ENCODE measurements around the gene ZNF878.
A peak's percentile ranks its signal among the peaks of the same experiment; 100 is the strongest.
"Not testable (repeated sequence)": the region's sequence is repeated elsewhere in the genome, so short reads cannot be mapped to it uniquely, and the experiment has no call there.

The ZNF878 gene
- 0 to 0.07 reads per million in 2 donors for total RNA-seq

- DNase-seq, result peak in 3 of 5 experiments; percentile 24 to 55 (median 30)
These were observed at the start of gene ZNF878 for GRCh38 chr19:12052497-12053169. TSS of gene ZNF878 (minus strand) at chr19:12052961. CDS start at chr19:12052801, 160 bp downstream.

- DNase-seq, result no peak
These were observed 45.3 kb upstream of the ZNF878 start for GRCh38 chr19:12098040-12098439.

- no peak for DNase-seq
These were observed 42.5 kb upstream of the ZNF878 start for GRCh38 chr19:12095111-12095790.

- peak in 1 of 5 experiments; percentile 9 for DNase-seq
These were observed 41.0 kb upstream of the ZNF878 start for GRCh38 chr19:12093777-12094176.

DNA sequence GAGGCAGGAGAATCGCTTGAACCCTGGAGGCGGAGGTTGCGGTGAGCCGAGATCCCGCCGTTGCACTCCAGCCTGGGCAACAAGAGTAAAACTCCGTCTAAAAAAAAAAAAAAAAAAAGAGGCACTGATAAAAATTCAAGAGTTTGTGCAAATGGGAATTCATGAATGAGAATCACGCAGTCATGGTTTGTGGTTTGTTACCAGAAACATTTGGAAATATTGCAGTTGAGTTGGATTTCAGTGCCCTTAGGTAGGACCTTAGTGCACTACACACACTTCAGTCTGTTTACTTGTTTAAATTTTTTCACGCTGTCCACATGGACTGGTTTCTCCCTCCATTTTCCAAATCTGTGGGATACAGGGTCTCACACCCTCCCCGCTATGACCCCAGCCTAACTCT lies 40.2 kb upstream of the ZNF878 start:
- no peak for DNase-seq

DNA sequence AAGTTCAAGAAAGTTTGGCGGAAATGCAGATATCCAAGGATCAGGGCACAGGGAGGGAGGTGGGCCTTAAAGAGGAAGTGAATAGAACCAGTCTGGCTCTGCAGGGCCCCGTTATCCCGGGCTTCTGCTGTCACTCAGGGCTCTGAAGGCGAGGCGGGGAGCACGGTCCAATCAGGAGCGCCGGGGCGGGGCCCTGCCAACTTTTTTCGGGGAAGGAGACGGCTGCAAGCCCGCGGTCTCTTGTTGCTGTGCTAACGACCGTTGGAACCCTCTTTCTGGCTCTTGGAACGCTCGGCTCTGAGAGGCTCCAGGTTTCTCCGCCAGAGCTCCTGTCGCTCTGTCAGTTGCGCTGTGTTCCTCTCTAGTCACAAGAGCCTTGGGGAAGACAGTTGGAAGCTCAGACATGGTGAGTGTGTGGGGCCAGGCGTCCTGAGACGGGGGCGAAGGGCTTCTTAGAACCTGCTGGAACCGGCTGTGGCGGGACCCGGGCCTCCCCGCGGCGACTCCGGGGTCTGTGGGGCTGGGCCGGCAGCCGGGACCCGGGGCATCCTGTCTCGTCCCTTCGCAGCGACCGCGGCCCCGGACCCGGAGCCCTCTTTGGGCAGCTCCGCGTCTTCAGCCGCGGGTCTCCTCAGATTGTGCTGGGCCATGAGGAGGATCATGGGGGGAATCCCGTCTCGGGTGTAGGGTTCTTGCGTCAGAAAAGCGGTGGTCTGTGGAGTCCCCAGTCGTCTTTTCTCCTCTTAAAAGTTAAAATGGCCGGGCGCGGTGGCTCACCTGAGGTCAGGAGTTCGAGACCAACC lies 39.5 kb upstream of the ZNF878 start:
- peak in 4 of 5 experiments; percentile 17 to 76 (median 34) for DNase-seq

- DNase-seq, result peak; percentile 17 to 62 (median 37)
These were observed 38.0 kb upstream of the ZNF878 start for GRCh38 chr19:12090807-12091206.

DNA sequence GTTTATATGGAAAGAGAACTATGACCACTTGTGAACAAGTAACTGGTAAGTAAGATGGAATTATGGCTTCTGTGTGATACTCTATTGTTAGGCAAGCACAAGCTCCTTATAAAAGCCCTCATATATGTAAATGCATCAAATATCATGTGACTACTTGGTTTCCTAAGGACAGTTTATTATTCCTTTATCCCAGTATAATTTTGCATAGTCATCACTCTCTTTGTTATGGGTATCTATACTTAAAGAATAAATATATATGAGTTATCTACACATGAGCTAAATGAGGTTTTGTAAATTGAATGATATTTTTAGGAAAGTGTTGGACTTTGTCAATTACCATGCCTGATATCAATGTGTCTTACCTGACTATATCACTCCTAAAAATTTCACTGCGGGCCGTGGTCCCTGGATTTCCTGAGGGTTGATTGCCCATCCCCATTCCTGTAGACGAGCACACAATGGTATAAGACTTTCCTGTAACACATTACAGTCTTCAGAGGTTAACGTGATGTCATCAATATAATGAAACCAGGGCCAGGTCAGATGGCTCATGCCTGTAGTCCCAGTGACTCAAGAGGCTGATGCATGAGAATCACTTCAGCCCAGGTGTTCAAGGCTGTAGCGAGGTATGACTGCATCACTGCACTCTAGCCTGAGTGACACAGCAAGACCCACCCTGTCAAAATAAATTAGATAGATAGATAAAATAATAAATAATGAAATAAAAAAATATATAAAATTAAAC lies 32.5 kb upstream of the ZNF878 start:
- no peak for DNase-seq

DNA sequence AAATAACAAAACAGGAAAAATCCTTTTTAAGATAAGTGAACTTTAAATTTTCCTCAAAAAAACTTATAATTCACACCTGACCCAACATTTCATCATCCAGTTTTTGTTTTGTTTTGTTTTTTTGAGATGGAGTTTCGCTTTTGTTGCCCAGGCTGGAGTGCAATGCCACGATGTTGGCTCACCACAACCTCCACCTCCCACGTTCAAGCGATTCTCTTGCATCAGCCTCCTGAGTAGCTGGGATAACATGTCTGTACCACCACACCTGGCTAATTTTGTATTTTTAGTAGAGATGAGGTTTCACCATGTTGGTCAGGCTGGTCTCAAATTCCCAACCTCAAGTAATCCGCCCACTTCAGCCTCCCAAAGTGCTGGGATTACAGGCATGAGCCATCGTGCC lies 30.6 kb upstream of the ZNF878 start:
- DNase-seq, result not testable (repeated sequence)

DNA sequence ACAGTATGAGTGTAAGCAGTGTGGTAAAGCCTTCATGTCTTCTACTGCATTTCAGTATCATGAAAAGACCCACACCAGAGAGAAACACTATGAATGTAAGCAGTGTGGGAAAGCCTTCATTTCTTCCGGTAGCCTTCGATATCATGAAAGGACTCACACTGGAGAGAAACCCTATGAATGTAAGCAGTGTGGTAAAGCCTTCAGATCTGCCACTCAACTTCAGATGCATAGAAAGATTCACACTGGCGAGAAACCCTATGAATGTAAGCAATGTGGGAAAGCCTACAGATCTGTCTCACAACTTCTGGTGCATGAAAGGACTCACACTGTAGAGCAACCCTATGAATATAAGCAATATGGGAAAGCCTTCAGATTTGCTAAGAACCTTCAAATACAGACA lies 24.6 kb upstream of the ZNF878 start:
- DNase-seq, result no peak

- not testable (repeated sequence) for DNase-seq
These were observed 23.6 kb upstream of the ZNF878 start for GRCh38 chr19:12076331-12076730.

GRCh38 chr19:12075538-12076139 lies 22.9 kb upstream of the ZNF878 start:
- no peak for DNase-seq

DNA sequence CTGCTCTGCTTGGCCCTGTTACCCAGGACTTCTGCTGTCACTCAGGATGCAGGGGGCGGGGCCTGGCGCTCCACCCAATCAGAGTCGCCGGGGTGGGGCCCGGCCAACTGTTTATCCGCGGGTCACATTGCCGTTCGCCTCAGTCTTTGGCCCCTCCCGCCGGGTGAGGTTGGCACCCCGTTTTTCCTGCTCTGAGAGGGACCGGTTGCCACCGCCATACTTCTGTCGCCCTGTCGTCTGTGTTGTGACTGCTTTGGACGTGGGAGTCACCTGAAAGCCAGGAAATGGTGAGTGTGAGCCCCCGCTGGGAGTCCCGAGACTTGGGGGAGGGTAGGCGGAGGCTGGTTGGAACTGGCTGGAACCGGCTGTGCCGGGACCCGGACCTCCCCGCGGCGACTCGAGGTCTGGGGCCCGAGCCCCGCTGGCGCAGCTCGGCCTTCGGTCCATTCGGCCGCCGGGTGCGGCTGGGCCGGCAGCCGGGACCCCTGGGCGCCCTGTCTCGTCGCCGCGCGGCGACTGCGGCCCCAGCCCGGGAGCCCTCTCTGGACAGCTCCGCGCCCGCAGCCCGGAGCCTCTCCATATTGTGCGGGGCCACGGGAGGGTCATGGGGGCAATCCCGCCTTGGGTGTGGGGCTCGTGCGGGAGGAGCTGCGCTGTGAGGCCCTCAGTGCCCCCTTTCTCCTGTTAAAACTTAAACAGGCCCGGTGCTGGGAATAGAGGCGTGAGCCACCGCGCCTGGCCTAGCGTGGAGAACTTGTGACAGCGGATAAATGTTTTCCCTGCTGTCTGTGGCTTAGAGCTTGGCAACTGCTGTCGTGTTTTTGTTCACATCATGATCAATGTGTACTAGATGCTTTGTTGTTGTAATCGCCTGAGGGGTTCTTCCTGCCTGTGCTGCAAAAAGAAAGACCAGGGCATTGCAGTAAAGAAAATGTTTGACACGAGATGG lies 12.1 kb upstream of the ZNF878 start, which contains the start of gene ZNF844:
Gene ZNF844, plus strand, starts transcription at position 142 of the 949 bp plus-strand sequence. Its CDS starts 143 bp downstream, at position 285.
- DNase-seq, result peak; percentile 13 to 69 (median 49)

GRCh38 chr19:12055784-12056183 lies 3.0 kb upstream of the ZNF878 start:
- no peak for DNase-seq

GRCh38 chr19:12052091-12052496 lies 667 bp downstream of the ZNF878 start:
- no peak for DNase-seq

GRCh38 chr19:12047868-12048267 lies 4.9 kb downstream of the ZNF878 start:
- no peak for DNase-seq

- no peak for DNase-seq
These were observed 8.9 kb downstream of the ZNF878 start for GRCh38 chr19:12043752-12044422.

DNA sequence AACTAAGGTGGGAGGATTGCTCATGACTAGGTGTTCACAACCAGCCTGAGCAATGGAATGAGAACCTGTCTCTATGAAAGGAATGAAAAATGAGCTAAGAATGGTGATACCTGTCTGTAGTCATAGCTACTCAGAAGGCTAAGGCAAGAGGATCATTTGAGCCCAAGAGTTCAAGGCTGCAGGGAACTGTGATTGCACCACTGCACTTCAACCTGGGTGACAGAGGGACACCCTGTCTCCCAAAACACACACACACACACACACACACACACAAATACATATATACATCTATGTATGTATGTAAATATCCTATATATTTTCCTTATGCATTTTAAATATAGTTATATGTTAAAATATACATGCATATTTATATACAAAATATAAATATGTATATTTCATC lies 9.9 kb downstream of the ZNF878 start:
- no peak for DNase-seq

DNA sequence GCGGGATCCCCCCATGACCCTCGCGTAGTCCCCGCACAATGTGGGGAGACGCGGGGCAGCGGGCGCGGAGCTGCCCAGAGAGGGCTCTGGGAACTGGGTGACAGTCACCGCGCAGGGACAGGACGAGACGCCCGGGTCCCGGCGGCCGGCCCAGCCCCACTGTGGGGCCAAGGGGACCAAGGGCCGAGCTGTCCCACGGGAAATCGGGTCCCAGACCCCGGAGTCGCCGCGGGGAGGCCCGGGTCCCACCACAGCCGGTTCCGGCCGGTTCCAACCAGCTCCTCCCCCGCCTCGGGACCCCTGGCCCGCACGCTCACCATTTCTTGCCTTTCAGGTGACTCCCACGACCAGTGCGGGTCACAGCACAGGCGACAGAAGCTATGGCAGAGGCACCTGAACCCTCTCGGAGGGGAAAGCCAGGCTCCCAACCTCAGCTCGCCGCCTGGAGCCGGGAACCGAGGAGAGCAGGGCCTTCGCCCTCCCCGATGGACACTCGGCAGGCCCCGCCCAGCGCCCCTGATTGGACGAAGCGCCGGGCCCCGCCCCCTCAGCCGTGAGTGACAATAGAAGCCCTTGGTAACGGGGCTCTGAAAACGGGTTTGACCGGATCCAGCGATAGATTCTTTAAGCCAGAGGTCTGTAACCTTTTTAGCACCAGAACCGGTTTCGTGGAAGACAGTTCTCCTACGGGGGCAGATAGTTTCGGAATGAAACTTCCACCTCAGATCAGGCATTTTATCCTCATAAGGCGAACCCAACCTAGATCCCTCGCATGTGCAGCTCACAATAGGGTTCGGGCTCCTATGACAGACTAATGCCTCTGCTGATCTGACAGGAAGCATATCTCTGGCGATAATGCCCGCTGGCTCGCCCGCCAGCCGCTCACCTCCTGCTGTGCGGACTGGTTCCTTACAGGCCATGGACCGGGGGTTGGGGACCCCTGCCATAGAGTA lies 17.3 kb downstream of the ZNF878 start, which contains the start of gene ZNF433:
Gene ZNF433, minus strand, starts transcription at position 460 of the 953 bp plus-strand sequence. Its CDS starts 140 bp downstream, at position 320.
- DNase-seq, result peak in 4 of 5 experiments; percentile 31 to 49 (median 42)
